H1 (cell line): ENCODE data around the gene LCT.

Experiments
- BRCA1 ChIP-seq: IDR thresholded peaks from 2 replicates; pipeline ENCODE4 v1.6.1; 2012; ENCODE audit warnings: low read depth, low read length, improper control_type of control experiment
- CHD1 ChIP-seq: IDR thresholded peaks from 2 replicates; pipeline ENCODE4 v1.6.1; 2012; ENCODE audit warnings: low read depth, low read length, improper control_type of control experiment
- CREB1 ChIP-seq: IDR thresholded peaks from 2 replicates; pipeline ENCODE4 v1.6.1; 2012; ENCODE audit warnings: inconsistent platforms
- EP300 ChIP-seq, 2 experiments: IDR thresholded peaks; 1 replicate in 1 of 2; 2 replicates in 1 of 2; pipeline ENCODE4 v1.6.1; 2011 to 2012; ENCODE audit warnings: low read depth in 2 of 2, low read length in 2 of 2, mild to moderate bottlenecking in 2 of 2, borderline replicate concordance in 1 of 2, inconsistent platforms in 1 of 2, moderate library complexity in 1 of 2
- GABPA ChIP-seq: IDR thresholded peaks from 2 replicates; pipeline ENCODE4 v1.6.1; 2011; ENCODE audit warnings: mild to moderate bottlenecking, low read length, moderate library complexity, borderline replicate concordance; ENCODE audit not compliant: insufficient read depth
- KDM5A ChIP-seq: fragments of 200-600 bp; IDR thresholded peaks from 2 replicates; pipeline ENCODE4 v1.7.1; 2012; ENCODE audit warnings: mild to moderate bottlenecking, low read length, inconsistent platforms, mixed read lengths
- POLR2A ChIP-seq, 2 experiments: IDR thresholded peaks; 1 replicate in 1 of 2; 2 replicates in 1 of 2; pipeline ENCODE4 v1.6.1; 2011; ENCODE audit warnings: low read depth in 2 of 2, low read length in 2 of 2, mild to moderate bottlenecking in 2 of 2; ENCODE audit errors: control extremely low read depth in 1 of 2
- POLR2AphosphoS5 ChIP-seq: IDR thresholded peaks from 2 replicates; pipeline ENCODE4 v1.6.1; 2011; ENCODE audit warnings: low read depth, low read length
- ZNF274 ChIP-seq: IDR thresholded peaks from 2 replicates; pipeline ENCODE4 v1.7.0; 2012; ENCODE audit warnings: low read length, borderline replicate concordance; ENCODE audit errors: extremely low read depth
- TF ChIP-seq, protein P1 (sequence below), 3 experiments: IDR thresholded peaks; 1 replicate in 2 of 3; 2 replicates in 1 of 3; pipeline versions ENCODE4 v1.5.1 to v1.6.1; 2011; ENCODE audit warnings: low read length in 3 of 3, mild to moderate bottlenecking in 3 of 3, inconsistent platforms in 2 of 3, low read depth in 1 of 3, moderate library complexity in 1 of 3; ENCODE audit not compliant: insufficient read depth in 1 of 3; ENCODE audit errors: control extremely low read depth in 1 of 3
- TF ChIP-seq, protein P2 (sequence below): IDR thresholded peaks from 2 replicates; pipeline ENCODE4 v1.6.1; 2011; ENCODE audit warnings: low read depth, mild to moderate bottlenecking, low read length; ENCODE audit not compliant: insufficient read depth

GRCh38 chr2:135783439-135783838, 53.5 kb downstream of the LCT start:
- TF ChIP-seq EP300 (IDR thresholded peaks at IDR 0.05; ENCODE audit: borderline replicate concordance in 1 of 2, low read depth in 2 of 2, low read length in 2 of 2), result no peak
- no peak for TF ChIP-seq KDM5A
- TF ChIP-seq CREB1, result no peak
- TF ChIP-seq, protein P1, sequence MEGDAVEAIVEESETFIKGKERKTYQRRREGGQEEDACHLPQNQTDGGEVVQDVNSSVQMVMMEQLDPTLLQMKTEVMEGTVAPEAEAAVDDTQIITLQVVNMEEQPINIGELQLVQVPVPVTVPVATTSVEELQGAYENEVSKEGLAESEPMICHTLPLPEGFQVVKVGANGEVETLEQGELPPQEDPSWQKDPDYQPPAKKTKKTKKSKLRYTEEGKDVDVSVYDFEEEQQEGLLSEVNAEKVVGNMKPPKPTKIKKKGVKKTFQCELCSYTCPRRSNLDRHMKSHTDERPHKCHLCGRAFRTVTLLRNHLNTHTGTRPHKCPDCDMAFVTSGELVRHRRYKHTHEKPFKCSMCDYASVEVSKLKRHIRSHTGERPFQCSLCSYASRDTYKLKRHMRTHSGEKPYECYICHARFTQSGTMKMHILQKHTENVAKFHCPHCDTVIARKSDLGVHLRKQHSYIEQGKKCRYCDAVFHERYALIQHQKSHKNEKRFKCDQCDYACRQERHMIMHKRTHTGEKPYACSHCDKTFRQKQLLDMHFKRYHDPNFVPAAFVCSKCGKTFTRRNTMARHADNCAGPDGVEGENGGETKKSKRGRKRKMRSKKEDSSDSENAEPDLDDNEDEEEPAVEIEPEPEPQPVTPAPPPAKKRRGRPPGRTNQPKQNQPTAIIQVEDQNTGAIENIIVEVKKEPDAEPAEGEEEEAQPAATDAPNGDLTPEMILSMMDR (IDR thresholded peaks at IDR 0.05; ENCODE audit: control extremely low read depth in 1 of 3, insufficient read depth in 1 of 3, low read depth in 1 of 3, low read length in 3 of 3), result no peak
- TF ChIP-seq CHD1, result no peak
- no peak for TF ChIP-seq BRCA1
- TF ChIP-seq POLR2AphosphoS5, result no peak
- TF ChIP-seq, protein P2, sequence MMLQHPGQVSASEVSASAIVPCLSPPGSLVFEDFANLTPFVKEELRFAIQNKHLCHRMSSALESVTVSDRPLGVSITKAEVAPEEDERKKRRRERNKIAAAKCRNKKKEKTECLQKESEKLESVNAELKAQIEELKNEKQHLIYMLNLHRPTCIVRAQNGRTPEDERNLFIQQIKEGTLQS, result no peak
- no peak for TF ChIP-seq POLR2A (IDR thresholded peaks at IDR 0.05; ENCODE audit: control extremely low read depth in 1 of 2, low read depth in 2 of 2, low read length in 2 of 2)
- TF ChIP-seq ZNF274, result no peak
- no peak for TF ChIP-seq GABPA
